Coronary artery (tissue), 2 donors: Measurements from ENCODE around the gene PPM1E.

Experiments used
- DNase-seq: peaks from one replicate; pipeline ENCODE4 v3.0.0-alpha.2; 2017; ENCODE audit warnings: low spot score
- H3K27ac ChIP-seq, 2 donors: fragments of 200-600 bp; sonication (generic); one replicate each; pipeline ENCODE4 v1.5.1; 2016 to 2019
- H3K4me3 ChIP-seq: fragments of 200-600 bp; sonication (generic); 2 replicates; pipeline ENCODE4 v1.5.1; 2016; ENCODE audit warnings: mild to moderate bottlenecking, moderate library complexity
- CTCF ChIP-seq: fragments of 200-600 bp; sonication (generic); IDR thresholded peaks from one replicate; pipeline ENCODE4 v1.5.1; 2019; ENCODE audit warnings: antibody characterized with exemption

The PPM1E gene

DNA sequence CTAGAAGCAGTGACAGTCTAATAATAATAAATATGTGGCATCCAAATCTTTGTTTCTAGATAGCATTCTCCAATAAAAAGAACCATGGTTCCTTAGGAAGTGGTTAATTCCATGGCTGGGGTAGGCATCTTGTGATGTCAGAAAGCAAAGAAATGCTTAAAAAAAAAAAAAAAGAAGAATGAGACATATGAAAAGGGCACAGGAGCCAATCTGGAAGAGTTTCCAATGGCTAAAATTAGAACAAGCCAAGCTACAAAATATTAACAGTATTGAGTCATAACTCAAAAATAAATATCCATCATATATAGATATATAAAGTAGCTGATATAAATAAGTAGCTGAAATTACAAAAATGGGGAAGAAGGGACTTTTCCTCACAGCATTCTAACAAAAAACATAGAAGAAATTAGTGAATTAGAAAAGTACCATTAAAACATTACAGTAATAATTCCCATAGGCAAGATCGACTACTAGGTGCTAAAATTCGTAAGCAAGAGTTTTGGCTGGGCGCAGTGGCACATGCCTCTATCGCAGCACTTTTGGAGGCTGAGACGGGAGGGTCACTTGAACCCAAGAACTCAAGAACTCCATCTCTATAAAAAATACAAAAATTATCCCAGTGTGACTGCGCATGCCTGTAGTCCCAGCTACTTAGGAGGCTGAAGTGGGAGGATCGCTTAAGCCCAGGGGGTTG, 239.7 kb downstream of the PPM1E start:
- no peak for DNase-seq
- no peak for TF ChIP-seq CTCF
- no peak overlapping the region for H3K4me3 ChIP-seq
- no peak overlapping the region for H3K27ac ChIP-seq

- TF ChIP-seq CTCF: no peak
- no peak for DNase-seq
- Histone ChIP-seq H3K27ac (no peak overlapping the region), H3K4me3 (no peak overlapping the region)
Observed at GRCh38 chr17:58996968-58997367, 241.3 kb downstream of the PPM1E start.

- no peak for TF ChIP-seq CTCF
- Histone ChIP-seq H3K4me3 (no peak overlapping the region), H3K27ac (no peak overlapping the region)
- no peak for DNase-seq
Observed at GRCh38 chr17:58997756-58998553, 242.3 kb downstream of the PPM1E start.

GRCh38 chr17:58998871-58999270, 243.2 kb downstream of the PPM1E start:
- H3K27ac ChIP-seq: no peak overlapping the region
- H3K4me3 ChIP-seq: no peak overlapping the region
- DNase-seq: no peak
- no peak for TF ChIP-seq CTCF

DNA sequence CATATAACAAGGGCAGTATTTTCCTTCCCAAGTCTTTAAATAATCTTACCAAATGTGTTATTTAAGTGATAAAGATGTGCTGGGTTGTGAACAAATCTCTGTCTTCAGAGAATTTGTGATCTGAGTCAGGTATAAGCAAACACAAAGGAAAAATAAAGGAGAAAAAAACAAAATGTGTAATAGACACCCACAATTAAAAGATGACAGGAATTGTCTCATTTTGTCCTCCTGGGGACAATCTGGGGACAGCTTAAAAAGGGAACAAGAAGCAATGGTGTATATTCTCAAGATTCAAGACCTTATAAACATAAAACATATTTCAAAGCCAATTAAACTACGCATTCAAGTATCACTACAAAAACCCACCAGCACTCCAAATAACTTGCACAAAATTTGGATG, 243.8 kb downstream of the PPM1E start:
- Histone ChIP-seq H3K27ac (no peak overlapping the region), H3K4me3 (no peak overlapping the region)
- TF ChIP-seq CTCF: no peak
- DNase-seq: no peak

DNA sequence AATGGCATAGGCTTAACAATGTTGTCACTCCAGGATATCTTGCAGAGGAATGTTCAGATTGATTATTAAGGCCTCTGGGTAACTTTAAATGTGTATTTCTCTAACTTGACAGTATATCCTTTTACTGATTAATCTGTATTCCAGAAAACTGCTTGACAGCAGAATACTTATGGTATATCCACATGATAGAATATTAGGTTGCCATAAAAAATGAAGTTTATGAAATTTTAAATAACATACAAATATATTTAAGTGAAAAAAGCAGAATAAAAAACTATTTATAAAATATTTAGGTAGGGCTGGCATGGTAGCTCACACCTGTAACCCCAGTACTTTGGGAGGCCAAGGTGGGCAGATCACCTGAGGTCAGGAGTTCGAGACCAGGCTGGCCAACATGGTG, 244.4 kb downstream of the PPM1E start:
- Histone ChIP-seq H3K4me3 (no peak overlapping the region), H3K27ac (no peak overlapping the region)
- TF ChIP-seq CTCF: no peak
- no peak for DNase-seq
